Measurements from ENCODE around the gene TREH. TPM values are rescaled to one million over a fixed set of nuclear protein-coding genes. Genes with fewer than 3 reads are reported as not detected.

Gene TREH
- total RNA-seq, 5 donors from 2014 or later (not counting 1 experiment from before 2014, with no cell fraction given) = not detected

- H3K9me3 Mint-ChIP-seq = no peaks in the 10 kb centered on the region
- H3K27me3 ChIP-seq (replicated peaks in 1 of 2; ENCODE audit: control insufficient read depth in 2 of 2, extremely low read depth in 1 of 2, insufficient read depth in 2 of 2, low read length in 1 of 2) = peaks cover 0 to 6% of the 10 kb centered on the region in 2 experiments
- no peaks in the 10 kb centered on the region for H3K9me3 ChIP-seq
- peak overlapping the region; percentile 4 to 63 (median 43) for H3K4me3 Mint-ChIP-seq
- no peaks in the 10 kb centered on the region for H3K27me3 Mint-ChIP-seq
- ChIA-PET POLR2A (no interaction called here), CTCF (interaction anchor here in 1 of 2 donors (0.6 to 2.7 kb wide), 2 partner anchors 13 to 197 kb away, joined by 4 to 13 read pairs; no protein-coding TSS in a partner anchor)
- H3K4me3 ChIP-seq (ENCODE audit: control insufficient read depth in 1 of 2, extremely low read depth in 1 of 2, low read length in 1 of 2) = peak overlapping the region in 1 of 2 donors; percentile 21
- peak; percentile 34 to 85 (median 58) for DNase-seq
- peaks cover 56 to 79% (median 75%) of the 10 kb centered on the region in 3 donors for H3K4me1 Mint-ChIP-seq
- ATAC-seq (replicated peaks in 1 of 4) = peak; percentile 51 to 72 (median 60)
- peak overlapping the region; percentile 91 for H3K27ac Mint-ChIP-seq
- no peaks in the 10 kb centered on the region for H3K36me3 Mint-ChIP-seq
- WGBS (ENCODE audit: insufficient coverage) = 32% methylated on average over 6 of the region's 15 CpGs
- peaks cover 14 to 81% of the 10 kb centered on the region in 2 experiments for H3K4me1 ChIP-seq (ENCODE audit: control insufficient read depth in 1 of 2, extremely low read depth in 1 of 2, insufficient read depth in 2 of 2, low read length in 2 of 2)
- peak overlapping the region; percentile 55 for H3K27ac ChIP-seq (ENCODE audit: low read length)
- H3K36me3 ChIP-seq (ENCODE audit: control insufficient read depth in 2 of 2, extremely low read depth in 1 of 2, insufficient read depth in 1 of 2, low read length in 1 of 2) = no peaks in the 10 kb centered on the region
Observed at GRCh38 chr11:118691926-118692830, 12.7 kb upstream of the TREH start.

- POLR2A ChIA-PET = no interaction called here
- H3K27ac ChIP-seq (ENCODE audit: low read length) = peak overlapping the region; percentile 50
- peaks cover 0 to 16% of the 10 kb centered on the region in 2 experiments for H3K27me3 ChIP-seq (replicated peaks in 1 of 2; ENCODE audit: control insufficient read depth in 2 of 2, extremely low read depth in 1 of 2, insufficient read depth in 2 of 2, low read length in 1 of 2)
- Mint-ChIP-seq H3K9me3 (no peaks in the 10 kb centered on the region), H3K27me3 (peaks cover 0 to 2% of the 10 kb centered on the region in 2 donors), H3K4me3 (peak overlapping the region in 2 of 3 donors; percentile 9 to 75), H3K27ac (peak overlapping the region; percentile 75), H3K4me1 (peaks cover 51 to 65% (median 62%) of the 10 kb centered on the region in 3 donors), H3K36me3 (no peaks in the 10 kb centered on the region)
- 80% methylated on average over 9 of the region's 15 CpGs for WGBS (ENCODE audit: insufficient coverage)
- CTCF ChIA-PET = interaction anchor here in 1 of 2 donors (0.7 to 1.6 kb wide), 5 partner anchors 8 to 179 kb away, joined by 3 to 12 read pairs (median 6); no protein-coding TSS in a partner anchor
- H3K4me3 ChIP-seq (ENCODE audit: control insufficient read depth in 1 of 2, extremely low read depth in 1 of 2, low read length in 1 of 2) = no peak overlapping the region
- H3K4me1 ChIP-seq (ENCODE audit: control insufficient read depth in 1 of 2, extremely low read depth in 1 of 2, insufficient read depth in 2 of 2, low read length in 2 of 2) = peaks cover 14 to 68% of the 10 kb centered on the region in 2 experiments
- H3K9me3 ChIP-seq = no peaks in the 10 kb centered on the region
- peak in 3 of 35 experiments; percentile 4 to 35 (median 5) for DNase-seq
- no peaks in the 10 kb centered on the region for H3K36me3 ChIP-seq (ENCODE audit: control insufficient read depth in 2 of 2, extremely low read depth in 1 of 2, insufficient read depth in 1 of 2, low read length in 1 of 2)
- ATAC-seq (replicated peaks in 1 of 4) = peak in 1 of 4 experiments; percentile 5
Observed at GRCh38 chr11:118690553-118691304, 11.3 kb upstream of the TREH start.

DNA sequence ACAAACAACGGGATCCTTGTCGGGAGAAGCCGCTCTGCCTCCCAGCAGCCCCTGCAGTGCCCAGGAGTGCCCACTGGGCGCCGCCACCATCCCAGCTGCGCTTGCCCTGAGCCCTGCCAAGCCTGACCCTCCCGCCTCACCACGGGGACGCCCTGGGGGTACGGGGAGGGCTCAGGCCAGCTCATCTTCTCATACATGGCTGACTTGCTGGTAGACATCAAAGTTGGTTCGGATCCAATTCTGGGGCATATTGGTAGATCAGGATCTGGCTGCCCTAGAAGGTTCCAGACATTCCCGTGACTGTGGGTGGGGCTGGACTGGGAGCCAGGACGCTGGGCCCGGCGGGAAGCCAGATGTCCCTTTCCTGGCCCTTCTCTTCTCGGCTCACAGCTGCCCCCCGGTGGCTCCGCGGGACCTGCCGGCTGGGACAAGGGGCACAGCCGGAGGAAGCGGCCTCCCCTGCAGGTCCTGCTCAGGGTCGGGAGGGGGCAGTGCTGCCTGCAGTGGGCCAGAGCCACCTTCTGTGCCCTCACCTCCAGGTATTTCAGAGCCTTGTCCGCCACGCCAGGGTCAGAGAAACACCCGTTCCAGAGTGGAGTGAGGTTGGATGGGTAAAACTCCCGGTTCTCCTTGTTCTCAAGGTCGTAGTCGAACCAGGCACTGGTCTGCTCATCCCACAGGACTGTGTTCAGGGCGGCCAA, 10.6 kb upstream of the TREH start:
- peak overlapping the region; percentile 43 to 75 for H3K27ac Mint-ChIP-seq
- ATAC-seq (replicated peaks in 1 of 4) (peak; percentile 85 to 90 (median 88)), DNase-seq (peak; percentile 68 to 91 (median 83))
- peaks cover 0 to 16% of the 10 kb centered on the region in 2 experiments for H3K27me3 ChIP-seq (replicated peaks in 1 of 2; ENCODE audit: control insufficient read depth in 2 of 2, extremely low read depth in 1 of 2, insufficient read depth in 2 of 2, low read length in 1 of 2)
- ChIA-PET CTCF (interaction anchor here (0.8 to 1.6 kb wide), 10 partner anchors 9 to 264 kb away, joined by 3 to 12 read pairs (median 6); partner anchors contain the start of gene DDX6 (in 1 of the 2)), POLR2A (interaction anchor here (0.6 kb wide), 3 partner anchors 99 to 314 kb away, joined by 3 to 8 read pairs (median 3); no protein-coding TSS in a partner anchor)
- H3K4me3 Mint-ChIP-seq = peak overlapping the region; percentile 63 to 75 (median 64)
- peak overlapping the region; percentile 45 to 71 for H3K4me3 ChIP-seq (ENCODE audit: control insufficient read depth in 1 of 2, extremely low read depth in 1 of 2, low read length in 1 of 2)
- no peaks in the 10 kb centered on the region for H3K36me3 ChIP-seq (ENCODE audit: control insufficient read depth in 2 of 2, extremely low read depth in 1 of 2, insufficient read depth in 1 of 2, low read length in 1 of 2)
- peaks cover 44 to 58% (median 55%) of the 10 kb centered on the region in 3 donors for H3K4me1 Mint-ChIP-seq
- 13% methylated on average over 28 of the region's 30 CpGs for WGBS (ENCODE audit: insufficient coverage)
- no peaks in the 10 kb centered on the region for H3K9me3 ChIP-seq
- H3K9me3 Mint-ChIP-seq = no peaks in the 10 kb centered on the region
- peaks cover 0 to 2% of the 10 kb centered on the region in 2 donors for H3K27me3 Mint-ChIP-seq
- H3K4me1 ChIP-seq (ENCODE audit: control insufficient read depth in 1 of 2, extremely low read depth in 1 of 2, insufficient read depth in 2 of 2, low read length in 2 of 2) = peaks cover 14 to 61% of the 10 kb centered on the region in 2 experiments
- H3K27ac ChIP-seq (ENCODE audit: low read length) = peak overlapping the region; percentile 50
- H3K36me3 Mint-ChIP-seq = no peaks in the 10 kb centered on the region

GRCh38 chr11:118689503-118689851, 10.0 kb upstream of the TREH start:
- Mint-ChIP-seq H3K36me3 (no peaks in the 10 kb centered on the region), H3K4me1 (peaks cover 38 to 52% (median 50%) of the 10 kb centered on the region in 3 donors), H3K9me3 (no peaks in the 10 kb centered on the region), H3K4me3 (peak overlapping the region in 1 of 3 donors; percentile 75), H3K27me3 (peaks cover 0 to 2% of the 10 kb centered on the region in 2 donors), H3K27ac (no peak overlapping the region)
- Histone ChIP-seq H3K9me3 (no peaks in the 10 kb centered on the region), H3K4me1 (ENCODE audit: control insufficient read depth in 1 of 2, extremely low read depth in 1 of 2, insufficient read depth in 2 of 2, low read length in 2 of 2) (peaks cover 14 to 55% of the 10 kb centered on the region in 2 experiments), H3K36me3 (ENCODE audit: control insufficient read depth in 2 of 2, extremely low read depth in 1 of 2, insufficient read depth in 1 of 2, low read length in 1 of 2) (no peaks in the 10 kb centered on the region), H3K27me3 (replicated peaks in 1 of 2; ENCODE audit: control insufficient read depth in 2 of 2, extremely low read depth in 1 of 2, insufficient read depth in 2 of 2, low read length in 1 of 2) (peaks cover 0 to 16% of the 10 kb centered on the region in 2 experiments), H3K27ac (ENCODE audit: low read length) (no peak overlapping the region), H3K4me3 (ENCODE audit: control insufficient read depth in 1 of 2, extremely low read depth in 1 of 2, low read length in 1 of 2) (no peak overlapping the region)
- peak in 2 of 4 experiments; percentile 2 to 6 for ATAC-seq (replicated peaks in 1 of 4)
- CTCF ChIA-PET = interaction anchor here (0.7 to 1.6 kb wide), 12 partner anchors 10 to 264 kb away, joined by 3 to 12 read pairs (median 4); partner anchors contain the start of gene DDX6 (in 1 of the 2)
- POLR2A ChIA-PET = interaction anchor here (0.6 kb wide), 3 partner anchors 100 to 314 kb away, joined by 3 to 8 read pairs (median 3); no protein-coding TSS in a partner anchor
- 20% methylated on average over 1 of the region's 9 CpGs for WGBS (ENCODE audit: insufficient coverage)
- peak in 1 of 35 experiments; percentile 12 for DNase-seq

GRCh38 chr11:118688851-118689502, 9.5 kb upstream of the TREH start:
- peaks cover 0 to 16% of the 10 kb centered on the region in 2 experiments for H3K27me3 ChIP-seq (replicated peaks in 1 of 2; ENCODE audit: control insufficient read depth in 2 of 2, extremely low read depth in 1 of 2, insufficient read depth in 2 of 2, low read length in 1 of 2)
- Mint-ChIP-seq H3K4me3 (peak overlapping the region in 1 of 3 donors; percentile 75), H3K4me1 (peaks cover 36 to 49% (median 46%) of the 10 kb centered on the region in 3 donors), H3K27me3 (peaks cover 0 to 2% of the 10 kb centered on the region in 2 donors), H3K27ac (no peak overlapping the region), H3K36me3 (no peaks in the 10 kb centered on the region), H3K9me3 (no peaks in the 10 kb centered on the region)
- H3K9me3 ChIP-seq = no peaks in the 10 kb centered on the region
- H3K27ac ChIP-seq (ENCODE audit: low read length) = no peak overlapping the region
- DNase-seq (no peak), ATAC-seq (replicated peaks in 1 of 4) (no peak)
- peaks cover 14 to 50% of the 10 kb centered on the region in 2 experiments for H3K4me1 ChIP-seq (ENCODE audit: control insufficient read depth in 1 of 2, extremely low read depth in 1 of 2, insufficient read depth in 2 of 2, low read length in 2 of 2)
- POLR2A ChIA-PET = interaction anchor here in 1 of 2 donors (0.6 kb wide), 1 partner anchor 23 kb away, joined by 4 read pairs; no protein-coding TSS in a partner anchor
- 83% methylated on average over 33 of the region's 41 CpGs for WGBS (ENCODE audit: insufficient coverage)
- CTCF ChIA-PET = interaction anchor here (0.6 to 1.6 kb wide), 9 partner anchors 10 to 268 kb away, joined by 3 to 12 read pairs (median 4); partner anchors contain the start of gene UPK2 (in 1 of the 2)
- no peak overlapping the region for H3K4me3 ChIP-seq (ENCODE audit: control insufficient read depth in 1 of 2, extremely low read depth in 1 of 2, low read length in 1 of 2)
- H3K36me3 ChIP-seq (ENCODE audit: control insufficient read depth in 2 of 2, extremely low read depth in 1 of 2, insufficient read depth in 1 of 2, low read length in 1 of 2) = no peaks in the 10 kb centered on the region
